GM18858 (cell line): ENCODE measurements around the gene TMEM150C.
"Not testable (repeated sequence)": the region's sequence is repeated elsewhere in the genome, so short reads cannot be mapped to it uniquely, and the experiment has no call there.

Experiments
- ATAC-seq: cut with Tn5 transposase; IDR thresholded peaks from one replicate; pipeline ENCODE4 v1.9.1; 2021; ENCODE audit not compliant: unreplicated experiment

TMEM150C gene

GRCh38 chr4:82479562-82479961 lies 82.2 kb downstream of the TMEM150C start:
- ATAC-seq: no peak

GRCh38 chr4:82477469-82477868 lies 84.3 kb downstream of the TMEM150C start:
- not testable (repeated sequence) for ATAC-seq

DNA sequence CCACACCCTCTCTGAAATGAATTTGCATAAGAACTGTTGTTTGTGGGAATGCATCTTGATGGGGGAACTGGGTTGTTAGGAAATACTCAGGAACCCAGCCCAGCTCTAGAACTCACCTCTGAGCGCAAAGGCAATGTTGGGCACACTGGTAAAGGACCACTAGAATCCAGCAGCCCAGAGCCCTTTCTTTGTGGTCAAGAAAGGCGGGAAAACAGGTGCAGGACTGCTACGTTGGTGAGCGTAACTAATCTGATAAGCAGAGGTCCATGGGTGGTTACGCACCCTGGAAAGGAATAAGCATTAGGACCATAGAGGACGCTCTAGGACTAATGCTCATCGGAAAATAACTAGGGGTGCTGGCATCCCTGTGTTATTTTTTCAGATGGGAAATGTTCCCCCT lies 85.9 kb downstream of the TMEM150C start:
- ATAC-seq: not testable (repeated sequence)

- no peak for ATAC-seq
These were observed 88.1 kb downstream of the TMEM150C start for GRCh38 chr4:82473621-82474164.

DNA sequence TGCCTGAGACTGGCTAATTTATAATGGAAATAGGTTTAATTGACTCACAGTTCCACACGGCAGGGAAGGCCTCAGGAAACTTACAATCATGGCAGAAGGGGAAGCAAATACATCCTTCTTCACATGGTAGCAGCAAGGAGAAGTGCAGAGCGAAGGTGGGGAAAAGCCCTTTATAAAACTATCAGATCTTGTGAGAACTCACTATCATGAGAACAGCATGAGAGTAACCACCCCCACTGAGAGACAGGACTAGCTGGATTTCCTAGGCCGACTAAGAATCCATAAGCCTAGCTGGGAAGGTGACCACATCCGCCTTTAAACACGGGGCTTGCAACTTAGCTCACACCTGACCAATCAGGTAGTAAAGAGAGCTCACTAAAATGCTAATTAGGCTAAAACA lies 88.7 kb downstream of the TMEM150C start:
- ATAC-seq: not testable (repeated sequence)

DNA sequence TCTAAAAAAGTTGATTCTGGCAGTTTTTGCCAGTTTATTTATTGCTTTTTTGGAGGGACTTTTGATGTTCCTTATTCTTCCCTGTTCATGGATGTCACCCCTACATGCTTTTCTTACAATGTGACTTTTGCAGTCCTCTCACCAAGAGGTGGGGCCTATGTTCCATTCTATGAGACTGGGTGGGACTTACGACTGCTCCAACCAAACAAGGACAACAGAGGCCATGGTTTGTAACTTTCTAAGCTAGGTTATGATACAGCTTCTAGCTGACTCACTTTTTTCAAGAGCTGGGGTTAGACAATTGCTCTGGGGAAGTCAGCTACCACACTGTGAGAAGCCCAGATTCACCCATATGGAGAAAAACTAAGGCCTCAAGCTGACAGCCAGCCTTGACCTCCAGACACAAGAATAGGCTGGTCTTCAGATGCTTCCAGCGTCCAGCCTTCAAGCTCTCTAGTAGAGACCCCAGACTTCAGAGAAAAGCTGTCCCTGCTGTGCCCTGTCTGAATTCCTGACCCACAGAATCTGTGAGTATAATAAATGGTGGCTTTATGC lies 91.9 kb downstream of the TMEM150C start:
- no peak for ATAC-seq

DNA sequence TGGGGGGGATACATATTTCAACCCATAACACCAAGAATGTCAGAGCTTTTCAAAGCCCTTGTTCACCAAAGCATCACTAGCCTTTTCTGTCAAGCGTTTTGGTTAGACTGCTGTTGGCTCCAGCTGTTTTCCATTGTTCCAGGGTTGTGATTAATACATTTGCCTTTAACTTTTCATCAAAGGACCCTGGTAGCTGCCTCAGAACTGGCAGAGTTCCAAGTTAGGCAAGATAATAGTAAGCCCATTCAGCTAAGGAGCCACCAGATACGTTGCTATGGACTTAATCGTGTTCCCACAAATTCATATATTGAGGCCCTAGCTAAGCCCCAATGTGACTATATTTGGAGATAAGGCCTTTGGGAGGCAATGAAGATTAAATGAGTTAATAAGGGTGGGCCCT lies 94.3 kb downstream of the TMEM150C start:
- no peak for ATAC-seq

DNA sequence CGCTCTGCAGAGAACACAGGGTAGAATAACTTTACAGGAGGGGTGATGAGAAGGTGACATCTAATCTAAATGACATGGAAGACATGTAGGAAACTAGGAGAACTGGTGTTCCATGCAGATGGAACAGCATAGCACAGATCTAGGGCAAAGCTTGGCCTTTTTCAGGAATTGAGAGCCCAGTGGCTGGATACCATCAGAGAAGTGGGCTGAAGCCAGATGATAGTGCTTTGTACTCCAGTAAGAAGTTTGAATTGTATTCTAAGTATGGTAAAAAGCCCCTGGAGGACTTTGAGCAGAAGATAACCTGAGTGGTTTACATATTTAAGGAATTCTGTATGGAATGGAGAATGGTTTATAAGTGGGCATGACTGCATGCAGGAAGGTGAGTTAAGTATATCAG lies 98.6 kb downstream of the TMEM150C start:
- no peak for ATAC-seq

DNA sequence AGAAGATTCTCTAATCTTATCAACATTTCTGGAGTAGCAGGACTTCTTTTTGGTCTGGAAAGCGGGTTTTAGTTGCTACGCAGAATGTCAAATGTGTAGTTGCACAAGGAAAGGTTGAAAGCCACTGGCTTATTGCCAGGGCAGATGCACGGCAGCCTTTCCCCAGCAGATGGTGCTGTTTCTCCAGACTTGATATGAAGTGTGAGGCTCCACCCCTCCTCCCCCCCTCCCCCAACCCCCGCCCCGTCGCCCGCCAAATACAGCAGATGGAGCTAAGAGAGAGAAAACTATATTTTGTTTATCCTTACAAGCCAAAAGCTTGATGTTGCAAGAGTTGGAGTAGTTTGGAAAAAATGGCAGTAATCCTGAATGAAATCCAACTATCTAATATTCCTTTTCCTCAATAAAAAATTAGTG lies 99.4 kb downstream of the TMEM150C start:
- peak; percentile 74 for ATAC-seq

DNA sequence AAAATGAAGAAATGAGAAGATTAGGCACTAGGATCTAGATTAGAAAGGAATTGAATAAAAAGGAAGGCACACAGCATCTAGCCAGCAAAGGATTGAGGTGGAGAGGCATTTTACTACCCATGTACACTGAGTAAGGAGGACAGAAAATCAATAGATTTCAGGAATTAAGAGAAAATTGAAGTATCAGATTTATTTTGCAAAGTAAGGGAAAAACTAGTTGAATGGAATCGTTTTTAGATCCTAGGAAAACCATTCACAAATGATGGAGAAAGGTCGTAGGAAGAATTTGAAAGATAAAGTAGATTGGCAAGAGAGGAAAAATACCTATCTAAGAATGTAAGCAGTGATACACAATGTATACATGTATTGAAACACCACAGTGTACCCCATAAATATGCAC lies 100.1 kb downstream of the TMEM150C start:
- ATAC-seq: no peak

GRCh38 chr4:82458729-82459128 lies 103.1 kb downstream of the TMEM150C start:
- ATAC-seq: no peak

DNA sequence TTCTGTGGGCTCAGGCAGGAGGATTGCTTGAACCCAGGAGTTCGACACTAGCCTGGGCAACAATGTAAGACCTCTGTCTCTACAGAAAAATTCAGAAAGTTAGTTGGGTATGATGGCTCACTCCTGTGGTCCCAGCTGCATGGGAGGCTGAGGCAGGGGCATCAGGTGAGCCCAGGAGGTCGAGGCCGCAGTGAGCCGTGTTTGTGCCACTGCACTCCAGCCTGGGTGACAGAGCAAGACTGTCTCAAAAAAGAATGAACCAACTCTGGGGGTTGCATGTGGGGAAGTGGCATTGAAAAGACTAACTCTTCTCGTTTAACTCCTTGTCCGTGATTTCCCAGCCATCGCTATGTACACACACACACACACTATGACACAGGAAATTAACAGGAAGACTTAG lies 104.5 kb downstream of the TMEM150C start:
- ATAC-seq: no peak

- no peak for ATAC-seq
These were observed 109.8 kb downstream of the TMEM150C start for GRCh38 chr4:82452026-82452425.

DNA sequence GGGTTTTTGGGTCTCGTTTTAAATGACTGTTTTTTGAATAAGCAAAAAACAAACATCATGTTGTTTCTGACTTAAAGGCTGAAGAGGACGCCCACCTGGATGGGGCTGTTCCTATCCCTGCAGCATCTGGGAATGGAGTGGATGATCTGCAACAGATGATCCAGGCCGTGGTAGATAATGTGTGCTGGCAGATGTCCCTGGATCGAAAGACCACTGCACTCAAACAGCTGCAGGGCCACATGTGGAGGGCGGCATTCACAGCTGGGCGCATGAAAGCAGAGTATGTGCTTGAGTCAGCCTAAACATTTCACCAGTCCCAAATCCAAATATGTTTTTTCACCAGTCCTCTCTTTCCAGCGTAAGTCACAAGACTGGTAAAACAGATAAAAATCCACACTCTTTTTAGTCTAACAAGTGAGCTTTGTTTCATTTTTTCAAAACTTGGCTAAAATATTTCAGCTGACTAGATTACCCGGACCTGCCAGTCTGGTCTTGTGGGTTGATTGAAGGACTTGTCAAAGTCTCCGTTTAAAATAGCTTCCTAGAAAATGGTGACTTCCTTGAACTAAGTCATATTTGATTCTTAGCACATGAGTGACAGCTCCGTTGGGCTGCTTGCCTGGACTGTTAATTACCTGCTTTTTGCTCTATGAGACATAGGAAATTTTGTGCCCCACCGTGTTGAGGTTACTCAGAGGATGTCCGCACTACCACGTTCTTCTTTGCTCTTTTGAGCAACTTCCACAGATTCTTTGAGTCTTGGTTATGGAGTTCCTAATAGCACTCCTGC lies 110.6 kb downstream of the TMEM150C start:
- ATAC-seq: no peak

GRCh38 chr4:82447886-82448285 lies 113.9 kb downstream of the TMEM150C start:
- no peak for ATAC-seq

GRCh38 chr4:82439088-82439487 lies 122.7 kb downstream of the TMEM150C start:
- no peak for ATAC-seq

- ATAC-seq: no peak
These were observed 124.3 kb downstream of the TMEM150C start for GRCh38 chr4:82437285-82438005.

DNA sequence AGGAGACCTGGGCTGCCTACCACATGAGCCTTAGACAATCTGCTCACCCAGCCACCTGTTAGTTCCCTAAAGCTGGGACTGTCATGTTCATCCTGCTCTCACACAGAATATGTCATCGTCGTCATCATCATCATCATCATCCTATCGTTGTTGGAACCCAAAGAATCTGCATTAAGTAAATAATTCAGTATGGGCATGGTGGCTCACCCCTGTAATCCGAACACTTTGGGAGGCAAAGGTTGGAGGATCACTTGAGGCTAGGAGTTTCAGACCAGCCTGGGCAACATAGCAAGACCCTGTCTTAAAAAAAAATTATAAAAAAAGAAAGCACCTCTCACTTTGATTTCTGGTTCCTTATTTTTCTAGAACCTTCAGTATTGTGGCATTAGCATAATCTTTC lies 125.0 kb downstream of the TMEM150C start:
- ATAC-seq: no peak

GRCh38 chr4:82436130-82436529 lies 125.7 kb downstream of the TMEM150C start:
- no peak for ATAC-seq

GRCh38 chr4:82434949-82435348 lies 126.8 kb downstream of the TMEM150C start:
- ATAC-seq: no peak

DNA sequence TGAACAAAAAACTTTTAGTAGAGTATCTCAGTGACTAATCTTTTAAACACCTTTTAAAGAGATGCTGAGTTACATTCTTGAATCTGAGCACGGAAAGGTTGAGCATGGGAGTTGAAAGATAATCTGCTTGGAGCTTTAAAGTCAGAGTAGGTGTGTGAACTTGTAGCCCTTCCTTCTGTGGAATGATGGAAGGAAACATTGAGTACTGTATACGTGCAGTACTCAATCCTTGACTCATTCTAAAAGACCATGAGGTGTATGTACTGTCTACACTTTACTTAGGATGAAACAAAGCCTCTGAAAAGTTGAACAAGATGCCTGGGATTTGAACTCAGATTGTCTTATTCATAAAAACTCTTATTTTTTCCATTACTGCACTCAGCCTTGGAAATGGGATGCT lies 128.0 kb downstream of the TMEM150C start:
- no peak for ATAC-seq
